CD4-positive, alpha-beta T cell (primary cell): ENCODE data around the gene CDC42EP3. TPM values are rescaled to one million over a fixed set of nuclear protein-coding genes. Genes with fewer than 3 reads are reported as not detected.
A peak's percentile ranks its signal among the peaks of the same experiment; 100 is the strongest.

Source experiments
- ATAC-seq: fragments of 200-7000 bp; cut with Tn5 transposase; one replicate; pipeline ENCODE4 v1.10.0; 2022; ENCODE audit warnings: mild to moderate bottlenecking; ENCODE audit not compliant: poor library complexity
- CTCF ChIA-PET: fragments of 350-600 bp; sonication (Branson Sonifier 250); formaldehyde crosslinking; loops from one replicate; lab custom pipeline; 2021; ENCODE audit warnings: antibody characterized with exemption, inconsistent platforms; lab: Charles Lee
- POLR2A ChIA-PET: fragments of 350-600 bp; sonication (Branson Sonifier 250); formaldehyde crosslinking; loops from one replicate; lab custom pipeline; 2021; ENCODE audit warnings: antibody characterized with exemption, inconsistent platforms; lab: Charles Lee
- DNase-seq, 14 experiments: peaks; one replicate each; pipeline ENCODE4 v3.0.0-alpha.2; 2013 to 2020; ENCODE audit warnings: mixed read lengths in 2 of 14
- H3K27ac ChIP-seq, 2 donors: one replicate each; pipeline versions ENCODE4 v1.5.1 to v1.7.0; 2013; ENCODE audit warnings: low read length in 2 of 2, low read depth in 1 of 2, mild to moderate bottlenecking in 1 of 2
- H3K27me3 ChIP-seq, 2 experiments: 1 replicate in 1 of 2; 2 replicates in 1 of 2; pipeline versions ENCODE4 v1.6.1 to v1.7.0; 2013; ENCODE audit warnings: low read length in 2 of 2, control low read depth in 1 of 2, mild to moderate bottlenecking in 1 of 2, moderate library complexity in 1 of 2; ENCODE audit not compliant: insufficient read depth in 2 of 2, control insufficient read depth in 1 of 2
- H3K36me3 ChIP-seq: one replicate; pipeline ENCODE4 v1.6.1; 2013; ENCODE audit warnings: low read length, control low read depth; ENCODE audit not compliant: insufficient read depth
- H3K4me1 ChIP-seq: one replicate; pipeline ENCODE4 v1.6.1; 2013; ENCODE audit warnings: low read length, control low read depth; ENCODE audit not compliant: insufficient read depth
- H3K4me3 ChIP-seq: one replicate; pipeline ENCODE4 v1.5.1; 2013; ENCODE audit warnings: mild to moderate bottlenecking, low read length, moderate library complexity
- H3K9me3 ChIP-seq, 2 experiments: 1 replicate in 1 of 2; 2 replicates in 1 of 2; pipeline versions ENCODE4 v1.6.1 to v1.7.0; 2013; ENCODE audit warnings: low read length in 2 of 2, mild to moderate bottlenecking in 2 of 2, control low read depth in 1 of 2, moderate library complexity in 1 of 2; ENCODE audit not compliant: control insufficient read depth in 1 of 2, insufficient read depth in 1 of 2
- H3K27ac Mint-ChIP-seq: one replicate; pipeline ENCODE4 v1.8.0; 2020; ENCODE audit warnings: mixed read lengths
- H3K27me3 Mint-ChIP-seq: one replicate; pipeline ENCODE4 v1.8.0; 2021; ENCODE audit warnings: mixed read lengths
- H3K36me3 Mint-ChIP-seq: one replicate; pipeline ENCODE4 v1.8.0; 2021; ENCODE audit warnings: low read depth, mixed read lengths
- H3K4me1 Mint-ChIP-seq: one replicate; pipeline ENCODE4 v1.8.0; 2021; ENCODE audit warnings: low read depth, mixed read lengths
- H3K4me3 Mint-ChIP-seq: one replicate; pipeline ENCODE4 v1.8.0; 2020; ENCODE audit warnings: mild to moderate bottlenecking, mixed read lengths
- H3K9me3 Mint-ChIP-seq: one replicate; pipeline ENCODE4 v1.8.0; 2020; ENCODE audit warnings: mixed read lengths
- CTCF ChIP-seq: fragments of 200-600 bp; IDR thresholded peaks from one replicate; pipeline ENCODE4 v1.8.0; 2022; ENCODE audit warnings: antibody characterized with exemption, mild to moderate bottlenecking
- intact Hi-C, 2 experiments: fragments of 100-400 bp; cut with DNase I in 1 of 2; cut with micrococcal nuclease in 1 of 2; formaldehyde crosslinking; loops; one replicate each; pipeline versions ENCODE4 v1.15.1 to v1.9.0; 2023 to 2025; cut with DNase I, micrococcal nuclease
- total RNA-seq, 174 experiments: library from RNA in 2 of 174; stranded (reverse) in 2 of 174; gene quantifications; one replicate each; pipeline ENCODE4 v1.2.3 and lab custom pipeline; 2021 to 2026

Gene CDC42EP3
- total RNA-seq, 2 experiments from 2014 or later, result 20.6 to 24.1 TPM

GRCh38 chr2:37623971-37624900, 47.2 kb downstream of the CDC42EP3 start:
- TF ChIP-seq CTCF, result no peak

GRCh38 chr2:37623406-37623805, 48.0 kb downstream of the CDC42EP3 start:
- intact Hi-C loops, result no loop called here
- CTCF ChIA-PET, result interaction anchor here (1.3 to 1.7 kb wide), 2 partner anchors 24 to 41 kb away, joined by 5 read pairs; no protein-coding TSS in a partner anchor
- Histone ChIP-seq H3K4me3 (no peak overlapping the region), H3K36me3 (peaks cover 7% of the 10 kb centered on the region), H3K27ac (peak overlapping the region; percentile 0 to 71), H3K27me3 (no peaks in the 10 kb centered on the region), H3K4me1 (peaks cover 56% of the 10 kb centered on the region), H3K9me3 (no peaks in the 10 kb centered on the region)
- H3K27me3 Mint-ChIP-seq, result no peaks in the 10 kb centered on the region
- no peak for TF ChIP-seq CTCF
- DNase-seq (no peak), ATAC-seq (no peak)
- H3K27ac Mint-ChIP-seq, result peak overlapping the region; percentile 85
- peaks cover 3% of the 10 kb centered on the region for H3K36me3 Mint-ChIP-seq
- POLR2A ChIA-PET, result interaction anchor here (1.2 to 8.2 kb wide), 6 partner anchors 8 to 49 kb away, joined by 3 to 77 read pairs (median 8); partner anchors contain the start of gene CDC42EP3
- H3K4me3 Mint-ChIP-seq, result peak overlapping the region; percentile 61
- H3K4me1 Mint-ChIP-seq, result peaks cover 74% of the 10 kb centered on the region
- H3K9me3 Mint-ChIP-seq, result no peaks in the 10 kb centered on the region

More at GRCh38 chr2:37623971-37624900, 47.2 kb downstream of the CDC42EP3 start:
- Histone ChIP-seq H3K27ac (peak overlapping the region; percentile 0 to 71), H3K36me3 (peaks cover 9% of the 10 kb centered on the region), H3K4me1 (peaks cover 59% of the 10 kb centered on the region), H3K4me3 (no peak overlapping the region), H3K9me3 (no peaks in the 10 kb centered on the region), H3K27me3 (no peaks in the 10 kb centered on the region)
- Mint-ChIP-seq H3K9me3 (no peaks in the 10 kb centered on the region), H3K4me1 (peaks cover 70% of the 10 kb centered on the region), H3K27ac (peak overlapping the region; percentile 85), H3K4me3 (peak overlapping the region; percentile 61), H3K27me3 (no peaks in the 10 kb centered on the region), H3K36me3 (peaks cover 3% of the 10 kb centered on the region)
- intact Hi-C loops, result loop anchor here in 1 of 2 experiments (2.0 kb wide), 1 partner anchor 37 kb away; no protein-coding TSS in a partner anchor
- DNase-seq, result peak in 4 of 14 experiments; percentile 34 to 69 (median 62)
- ChIA-PET CTCF (interaction anchor here (0.7 to 2.7 kb wide), 6 partner anchors 8 to 210 kb away, joined by 3 to 10 read pairs (median 5); no protein-coding TSS in a partner anchor), POLR2A (interaction anchor here (0.6 to 8.2 kb wide), 9 partner anchors 9 to 48 kb away, joined by 3 to 77 read pairs (median 9); partner anchors contain the start of gene CDC42EP3)
- ATAC-seq, result peak; percentile 35

- peak overlapping the region; percentile 85 for H3K27ac Mint-ChIP-seq
- no peak overlapping the region for H3K4me3 Mint-ChIP-seq
- intact Hi-C loops, result no loop called here
- no peaks in the 10 kb centered on the region for H3K9me3 Mint-ChIP-seq
- H3K36me3 ChIP-seq, result peaks cover 1% of the 10 kb centered on the region
- H3K36me3 Mint-ChIP-seq, result peaks cover 3% of the 10 kb centered on the region
- H3K9me3 ChIP-seq, result no peaks in the 10 kb centered on the region
- no peak for TF ChIP-seq CTCF
- ChIA-PET CTCF (interaction anchor here (1.1 to 1.7 kb wide), 2 partner anchors 12 to 40 kb away, joined by 4 to 5 read pairs; no protein-coding TSS in a partner anchor), POLR2A (interaction anchor here (1.2 to 8.2 kb wide), 5 partner anchors 22 to 49 kb away, joined by 3 to 77 read pairs (median 6); partner anchors contain the start of gene CDC42EP3)
- ATAC-seq, result no peak
- H3K27me3 ChIP-seq, result no peaks in the 10 kb centered on the region
- peaks cover 82% of the 10 kb centered on the region for H3K4me1 Mint-ChIP-seq
- no peaks in the 10 kb centered on the region for H3K27me3 Mint-ChIP-seq
- peaks cover 57% of the 10 kb centered on the region for H3K4me1 ChIP-seq
- no peak overlapping the region for H3K4me3 ChIP-seq
- peak in 1 of 14 experiments; percentile 52 for DNase-seq
- H3K27ac ChIP-seq, result no peak overlapping the region
These were observed 48.9 kb downstream of the CDC42EP3 start for GRCh38 chr2:37622450-37623100.
